Measurements from ENCODE around the gene MEF2D.
A peak's percentile ranks its signal among the peaks of the same experiment; 100 is the strongest.

MEF2D gene

GRCh38 chr1:156504438-156504813 lies 3.9 kb upstream of the MEF2D start:
- TF ChIP-seq CTCF (IDR thresholded peaks at IDR 0.05; ENCODE audit: low read depth, low read length, missing control alignments), result no peak
- no peak for DNase-seq (ENCODE audit: low read depth)
- in situ Hi-C loops (cut with HindIII; ENCODE audit: low sequenced_read_pairs), result no loop called here
- H3K4me3 ChIP-seq (ENCODE audit: low read depth, low read length), result peak overlapping the region; percentile 25

- in situ Hi-C loops (cut with HindIII; ENCODE audit: low sequenced_read_pairs), result no loop called here
- no peak overlapping the region for H3K4me3 ChIP-seq (ENCODE audit: low read depth, low read length)
- no peak for TF ChIP-seq CTCF (IDR thresholded peaks at IDR 0.05; ENCODE audit: low read depth, low read length, missing control alignments)
- no peak for DNase-seq (ENCODE audit: low read depth)
Measured at GRCh38 chr1:156503698-156504437, 3.3 kb upstream of the MEF2D start.

- H3K4me3 ChIP-seq (ENCODE audit: low read depth, low read length), result no peak overlapping the region
- in situ Hi-C loops (cut with HindIII; ENCODE audit: low sequenced_read_pairs), result no loop called here
- peak; percentile 72 for DNase-seq (ENCODE audit: low read depth)
- TF ChIP-seq CTCF (IDR thresholded peaks at IDR 0.05; ENCODE audit: low read depth, low read length, missing control alignments), result no peak
Measured at GRCh38 chr1:156502894-156503697, 2.5 kb upstream of the MEF2D start.

- H3K4me3 ChIP-seq (ENCODE audit: low read depth, low read length), result no peak overlapping the region
- in situ Hi-C loops (cut with HindIII; ENCODE audit: low sequenced_read_pairs), result no loop called here
- no peak for TF ChIP-seq CTCF (IDR thresholded peaks at IDR 0.05; ENCODE audit: low read depth, low read length, missing control alignments)
- no peak for DNase-seq (ENCODE audit: low read depth)
Measured at GRCh38 chr1:156502391-156502893, 1.9 kb upstream of the MEF2D start.

GRCh38 chr1:156500793-156501506 lies 375 bp upstream of the MEF2D start:
- peak; percentile 89 for DNase-seq (ENCODE audit: low read depth)
- peak overlapping the region; percentile 61 for H3K4me3 ChIP-seq (ENCODE audit: low read depth, low read length)
- TF ChIP-seq CTCF (IDR thresholded peaks at IDR 0.05; ENCODE audit: low read depth, low read length, missing control alignments), result peak; percentile 52
- in situ Hi-C loops (cut with HindIII; ENCODE audit: low sequenced_read_pairs), result no loop called here

- no peak for DNase-seq (ENCODE audit: low read depth)
- TF ChIP-seq CTCF (IDR thresholded peaks at IDR 0.05; ENCODE audit: low read depth, low read length, missing control alignments), result no peak
- peak overlapping the region; percentile 61 for H3K4me3 ChIP-seq (ENCODE audit: low read depth, low read length)
- in situ Hi-C loops (cut with HindIII; ENCODE audit: low sequenced_read_pairs), result no loop called here
Measured at GRCh38 chr1:156499842-156500542, 583 bp downstream of the MEF2D start.

Measured in astrocyte of the cerebellum (primary cell).